NCI-H1694 treated with DMSO at 0.1 percent for 48 hours (cell line): Measurements from ENCODE around the gene MSH5.

Experiments used
- DNase-seq: peaks from one replicate; lab custom pipeline; 2025; lab: John Stamatoyannopoulos, UW

The MSH5 gene

DNA sequence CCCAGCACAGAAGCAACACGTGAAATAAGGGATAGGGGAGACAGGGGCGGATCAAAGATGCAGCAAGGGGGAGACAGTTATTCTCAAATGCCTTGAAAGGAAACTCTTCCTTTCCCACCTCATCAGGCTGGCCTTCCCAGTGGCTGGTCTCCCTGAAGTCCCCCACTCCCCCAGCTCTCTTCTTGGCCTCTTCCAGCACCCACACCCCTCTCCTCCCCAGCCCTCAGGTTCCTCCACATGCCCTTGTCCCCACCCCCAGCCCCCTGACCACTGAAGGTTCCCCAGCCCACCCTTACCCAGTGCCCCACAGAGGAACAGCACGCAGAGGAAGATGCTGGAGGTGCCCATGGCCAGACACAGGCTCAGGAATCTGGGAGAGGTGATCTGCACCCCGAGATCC, 26.3 kb upstream of the MSH5 start:
- DNase-seq, result no peak

DNA sequence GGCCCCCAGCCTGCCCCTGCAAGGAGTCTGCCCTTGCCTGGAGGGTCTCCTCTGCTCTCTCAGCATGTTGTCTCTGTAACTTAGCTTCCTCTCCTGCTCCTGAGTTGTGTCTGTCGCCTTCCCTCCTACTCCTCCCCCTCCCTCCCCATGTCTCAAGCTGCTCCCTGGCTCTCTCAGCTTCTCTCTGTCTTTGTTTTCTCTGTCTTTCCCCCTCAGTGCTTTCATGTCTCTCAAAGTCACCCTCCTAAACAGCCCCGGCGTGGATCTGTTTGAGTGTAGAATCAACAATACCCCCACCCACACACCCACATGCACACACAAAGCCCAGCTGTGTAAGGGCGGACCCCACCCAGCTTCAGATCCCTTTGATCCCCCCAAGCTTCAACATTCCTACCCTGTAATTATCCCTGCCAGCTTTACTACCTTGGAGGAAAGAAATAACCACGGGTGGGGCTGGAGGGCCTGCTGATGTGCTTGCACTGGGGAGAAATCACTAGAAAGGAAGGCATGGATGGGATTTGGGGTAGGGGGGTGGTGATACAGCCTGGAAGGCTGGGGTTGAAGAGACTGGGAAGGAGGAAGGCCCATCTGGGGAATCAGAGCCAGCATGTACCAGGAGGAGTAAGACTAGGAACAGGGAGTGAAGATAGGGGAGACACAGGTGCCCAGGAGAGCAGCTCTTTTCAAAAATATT, 25.7 kb upstream of the MSH5 start:
- no peak for DNase-seq

DNA sequence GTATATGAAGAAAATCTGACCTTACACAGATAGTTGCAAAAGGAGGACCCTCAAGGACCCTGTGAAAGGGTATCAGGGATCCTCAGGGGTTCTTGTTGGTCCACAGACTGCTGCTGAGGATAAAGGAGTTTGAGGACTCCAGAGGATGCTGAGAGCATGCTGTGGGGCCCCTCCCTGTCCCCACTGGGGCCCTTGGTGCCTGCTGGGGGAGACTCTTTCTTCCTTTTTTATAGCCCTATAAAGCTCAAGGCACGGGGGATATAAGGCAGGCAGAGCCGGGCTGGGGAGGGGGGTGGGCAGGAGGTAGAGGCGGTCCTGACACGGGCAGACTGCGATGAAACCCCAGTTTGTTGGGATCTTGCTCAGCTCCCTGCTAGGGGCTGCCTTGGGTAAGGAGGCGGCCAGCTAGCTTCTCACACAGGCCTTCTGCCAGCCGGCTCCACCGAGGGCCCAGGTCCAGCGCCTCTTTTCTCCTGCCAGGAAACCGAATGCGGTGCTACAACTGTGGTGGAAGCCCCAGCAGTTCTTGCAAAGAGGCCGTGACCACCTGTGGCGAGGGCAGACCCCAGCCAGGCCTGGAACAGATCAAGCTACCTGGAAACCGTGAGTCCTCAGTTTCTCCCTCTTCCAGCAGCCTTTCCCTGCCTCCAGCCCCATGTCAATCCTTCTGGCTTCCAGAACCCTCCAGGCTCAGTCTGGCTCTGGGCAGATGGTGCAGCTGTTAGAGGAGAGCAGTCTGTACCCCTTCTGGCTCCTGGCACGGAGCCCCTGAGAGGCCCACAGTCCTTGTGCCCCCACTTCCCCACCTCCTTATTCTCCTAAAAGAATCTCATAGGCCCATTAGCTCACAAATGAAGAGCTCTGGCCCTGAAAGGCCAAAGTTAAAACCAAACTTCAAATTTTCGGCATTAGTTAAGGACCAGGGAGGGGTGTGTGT, 24.5 kb upstream of the MSH5 start, which contains the start of gene LY6G6D:
TSS of gene LY6G6D (plus strand) at position 327 of the 937 bp plus-strand sequence. CDS start at position 335, 8 bp downstream.
- no peak for DNase-seq

DNA sequence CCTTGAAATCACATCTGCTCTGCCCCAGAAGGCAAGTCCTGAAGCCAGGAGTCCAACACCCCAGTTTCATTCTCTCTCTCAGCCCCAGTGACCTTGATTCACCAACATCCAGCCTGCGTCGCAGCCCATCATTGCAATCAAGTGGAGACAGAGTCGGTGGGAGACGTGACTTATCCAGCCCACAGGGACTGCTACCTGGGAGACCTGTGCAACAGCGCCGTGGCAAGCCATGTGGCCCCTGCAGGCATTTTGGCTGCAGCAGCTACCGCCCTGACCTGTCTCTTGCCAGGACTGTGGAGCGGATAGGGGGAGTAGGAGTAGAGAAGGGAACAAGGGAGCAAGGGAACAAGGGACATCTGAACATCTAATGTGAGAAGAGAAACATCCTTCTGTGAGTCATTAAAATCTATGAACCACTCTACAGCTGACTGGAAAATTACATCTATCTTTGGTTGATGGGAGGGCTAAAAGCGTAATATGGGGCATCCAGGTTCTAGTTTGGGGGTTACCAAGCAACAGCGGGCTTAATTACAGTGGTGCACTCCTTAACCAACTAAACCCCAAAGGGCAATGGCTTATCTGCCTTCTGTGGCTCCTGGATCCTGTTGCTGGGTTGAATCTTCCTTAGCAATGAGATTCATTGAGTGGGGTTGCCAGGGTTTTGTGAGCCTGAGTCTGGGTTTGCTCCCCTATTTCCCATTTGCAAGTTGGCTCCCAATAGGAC, 22.1 kb upstream of the MSH5 start:
- no peak for DNase-seq

DNA sequence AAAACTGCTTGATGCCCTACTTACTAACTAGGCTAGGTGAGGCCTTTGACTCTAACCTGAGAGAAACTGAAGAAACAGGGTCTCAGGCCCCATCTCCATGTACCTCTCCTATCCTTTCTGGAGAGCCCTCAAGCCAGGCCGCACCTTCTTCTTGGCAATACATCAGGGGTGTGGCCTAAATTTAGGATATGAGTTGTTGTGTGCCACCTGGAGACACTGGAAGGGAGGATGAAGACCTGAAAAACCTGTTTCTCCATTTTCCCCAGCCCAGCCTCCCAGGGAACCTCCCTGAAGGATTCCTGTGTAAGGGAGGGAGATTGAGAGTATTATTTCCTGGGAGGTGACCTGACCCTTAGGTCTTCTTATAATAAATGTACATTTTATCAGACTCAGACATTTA, 21.5 kb upstream of the MSH5 start:
- DNase-seq, result no peak

DNA sequence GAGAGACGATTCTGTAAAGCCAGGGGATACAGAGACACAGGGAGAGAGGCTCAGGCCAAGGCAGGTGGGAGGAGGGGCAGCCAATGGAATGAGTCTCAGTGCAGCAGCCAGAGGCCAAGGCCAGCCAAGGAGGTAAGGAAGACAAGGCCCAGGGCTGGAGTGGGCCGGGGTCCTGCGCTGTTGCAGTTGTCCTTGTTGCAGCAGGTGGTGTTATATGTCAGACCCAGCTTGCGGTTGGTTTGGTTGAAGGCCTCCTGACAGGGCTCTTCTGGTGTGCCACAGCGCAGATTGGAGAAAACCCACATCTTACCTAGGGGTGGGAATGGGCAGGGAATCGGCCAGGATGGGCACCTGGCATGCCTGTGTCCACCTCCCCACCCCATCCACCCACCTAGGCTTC, 20.8 kb upstream of the MSH5 start:
- no peak for DNase-seq

DNA sequence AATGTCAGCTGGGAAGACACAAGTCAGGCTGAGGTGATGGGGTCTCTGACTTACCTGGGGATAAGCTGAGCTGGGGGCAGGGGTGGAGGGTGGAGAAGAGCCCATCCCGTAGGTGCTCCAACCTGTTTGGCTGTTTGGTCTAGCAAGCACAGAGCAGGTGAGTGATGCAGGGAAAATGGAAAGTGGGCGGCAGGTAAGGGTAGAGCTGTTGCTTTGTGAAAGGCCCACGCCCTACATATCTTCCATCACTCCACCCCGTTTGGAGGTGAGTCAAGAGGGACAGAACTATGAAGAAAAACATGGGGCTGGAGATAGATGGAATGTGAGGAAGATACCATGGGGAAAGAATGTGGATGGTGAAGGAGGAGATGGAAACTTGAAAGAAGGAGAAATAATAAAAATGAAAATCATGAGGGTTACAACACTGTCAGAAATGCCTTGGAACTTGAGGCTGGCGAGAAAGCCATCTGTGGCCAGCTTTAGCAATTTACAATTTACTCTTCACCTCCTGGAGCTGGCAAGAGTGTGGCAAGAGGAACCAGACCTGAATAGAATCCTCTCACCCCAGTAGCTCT, 19.5 kb upstream of the MSH5 start:
- DNase-seq, result no peak

DNA sequence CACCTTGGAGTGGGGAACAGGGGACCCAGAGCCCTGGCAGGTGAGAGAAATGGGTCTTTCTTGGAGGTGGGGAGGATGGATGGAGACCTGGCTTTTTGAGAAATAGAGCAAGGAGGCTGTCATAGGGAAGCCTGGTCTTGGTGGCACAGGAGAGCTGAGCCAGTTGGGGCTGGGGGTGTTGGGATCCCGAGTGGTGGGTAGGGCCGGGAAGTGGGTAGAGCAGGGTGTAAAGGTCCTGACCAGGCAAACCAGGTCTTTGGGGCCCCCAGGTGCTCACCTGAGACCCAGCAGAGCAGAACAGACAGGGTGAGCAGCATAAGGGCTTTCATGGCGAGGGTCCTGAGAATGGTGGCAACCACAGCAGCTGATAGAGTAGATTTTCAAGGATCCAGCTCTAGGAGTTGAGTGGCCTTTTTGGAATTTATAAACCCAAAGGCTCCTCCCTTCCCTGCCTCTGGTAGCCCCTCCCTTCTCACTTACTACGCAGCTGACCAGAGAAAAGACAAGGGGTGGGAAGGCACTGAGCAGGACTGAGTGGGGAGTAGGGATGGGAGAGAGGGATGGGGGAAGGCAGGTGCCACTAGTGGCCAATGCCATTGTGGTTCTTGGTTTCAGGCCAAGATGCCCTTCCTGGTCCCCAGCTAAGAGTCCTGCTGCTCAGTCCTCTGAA, 18.3 kb upstream of the MSH5 start, which contains the start of gene LY6G6C:
TSS of gene LY6G6C (minus strand) at position 396 of the 670 bp plus-strand sequence. CDS start at position 329, 67 bp downstream.
- DNase-seq, result no peak

DNA sequence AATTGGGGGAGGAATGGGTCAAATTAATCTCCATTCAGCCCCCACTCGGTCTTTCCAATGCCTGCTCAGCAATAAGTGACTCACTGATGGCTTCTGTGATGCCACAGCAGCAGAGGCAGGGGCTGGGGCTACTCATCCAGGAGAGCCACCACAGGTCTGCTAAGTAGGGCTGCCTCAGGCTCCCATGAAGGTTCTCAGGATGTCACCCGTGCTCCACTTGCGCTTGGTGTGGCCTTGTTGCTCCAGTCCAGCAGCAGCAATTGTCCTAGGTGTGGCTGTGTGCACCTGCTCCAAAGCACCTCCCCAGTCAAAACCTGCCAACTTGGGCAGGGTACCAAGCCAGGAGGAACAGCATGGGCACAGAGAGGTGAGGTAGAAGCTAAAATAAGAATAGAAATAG, 17.6 kb upstream of the MSH5 start:
- no peak for DNase-seq

DNA sequence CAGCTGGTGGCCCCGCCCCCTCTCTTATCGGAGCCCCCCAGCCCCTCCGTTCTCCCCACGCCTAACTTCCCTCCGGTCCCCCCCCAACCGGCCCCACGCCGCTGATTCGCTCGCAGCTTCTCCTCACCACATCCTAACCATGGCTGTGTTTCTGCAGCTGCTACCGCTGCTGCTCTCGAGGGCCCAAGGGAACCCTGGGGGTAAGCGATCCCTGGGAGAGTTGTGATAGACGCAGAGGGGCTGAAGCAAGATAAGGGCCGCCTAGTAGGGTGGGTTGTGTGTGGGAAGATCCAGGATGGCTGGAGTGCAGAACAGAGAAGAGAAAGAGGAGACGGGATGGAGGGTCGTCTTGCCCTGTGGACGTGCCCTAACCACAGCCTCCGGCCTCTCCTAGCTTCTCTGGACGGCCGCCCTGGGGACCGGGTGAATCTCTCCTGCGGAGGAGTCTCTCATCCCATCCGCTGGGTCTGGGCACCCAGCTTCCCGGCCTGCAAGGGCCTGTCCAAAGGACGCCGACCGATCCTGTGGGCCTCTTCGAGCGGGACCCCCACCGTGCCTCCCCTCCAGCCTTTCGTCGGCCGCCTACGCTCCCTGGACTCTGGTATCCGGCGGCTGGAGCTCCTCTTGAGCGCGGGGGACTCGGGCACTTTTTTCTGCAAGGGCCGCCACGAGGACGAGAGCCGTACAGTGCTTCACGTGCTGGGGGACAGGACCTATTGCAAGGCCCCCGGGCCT, 16.4 kb upstream of the MSH5 start, which contains the start of gene MPIG6B:
TSS of gene MPIG6B (plus strand) at position 129 of the 735 bp plus-strand sequence. CDS start at position 140, 11 bp downstream.
- DNase-seq, result no peak

DNA sequence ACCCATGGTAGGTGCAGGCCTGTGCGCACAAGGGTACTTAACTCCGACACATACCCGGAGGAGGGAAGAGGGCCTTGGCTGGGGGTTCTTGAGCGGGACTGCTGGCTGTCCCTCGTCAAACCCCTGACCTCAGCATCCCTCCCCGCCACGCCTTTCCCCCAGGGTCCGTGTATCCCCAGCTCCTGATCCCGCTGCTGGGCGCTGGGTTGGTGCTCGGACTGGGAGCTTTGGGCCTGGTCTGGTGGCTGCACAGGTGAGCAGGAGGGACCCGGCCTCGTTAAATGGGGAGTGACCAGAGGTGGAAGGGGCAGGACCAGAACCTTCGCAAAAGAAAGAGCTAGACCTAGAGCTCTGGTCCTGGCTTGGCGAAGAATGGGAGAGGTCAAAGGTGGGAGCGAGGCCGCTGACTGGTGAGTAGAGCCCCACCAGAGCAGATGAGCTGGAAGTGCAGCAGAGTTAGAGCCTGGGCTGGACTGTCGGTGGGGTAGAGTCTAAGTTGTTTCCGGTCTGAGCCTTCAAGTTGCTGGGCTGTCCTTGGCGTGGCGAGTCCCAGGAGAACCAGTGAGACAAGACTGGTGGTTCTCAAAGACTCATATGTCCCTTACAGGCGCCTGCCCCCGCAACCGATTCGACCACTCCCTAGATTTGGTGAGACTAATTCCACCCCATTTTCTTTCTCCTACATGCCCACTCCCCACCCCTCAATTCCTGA, 15.7 kb upstream of the MSH5 start:
- no peak for DNase-seq

DNA sequence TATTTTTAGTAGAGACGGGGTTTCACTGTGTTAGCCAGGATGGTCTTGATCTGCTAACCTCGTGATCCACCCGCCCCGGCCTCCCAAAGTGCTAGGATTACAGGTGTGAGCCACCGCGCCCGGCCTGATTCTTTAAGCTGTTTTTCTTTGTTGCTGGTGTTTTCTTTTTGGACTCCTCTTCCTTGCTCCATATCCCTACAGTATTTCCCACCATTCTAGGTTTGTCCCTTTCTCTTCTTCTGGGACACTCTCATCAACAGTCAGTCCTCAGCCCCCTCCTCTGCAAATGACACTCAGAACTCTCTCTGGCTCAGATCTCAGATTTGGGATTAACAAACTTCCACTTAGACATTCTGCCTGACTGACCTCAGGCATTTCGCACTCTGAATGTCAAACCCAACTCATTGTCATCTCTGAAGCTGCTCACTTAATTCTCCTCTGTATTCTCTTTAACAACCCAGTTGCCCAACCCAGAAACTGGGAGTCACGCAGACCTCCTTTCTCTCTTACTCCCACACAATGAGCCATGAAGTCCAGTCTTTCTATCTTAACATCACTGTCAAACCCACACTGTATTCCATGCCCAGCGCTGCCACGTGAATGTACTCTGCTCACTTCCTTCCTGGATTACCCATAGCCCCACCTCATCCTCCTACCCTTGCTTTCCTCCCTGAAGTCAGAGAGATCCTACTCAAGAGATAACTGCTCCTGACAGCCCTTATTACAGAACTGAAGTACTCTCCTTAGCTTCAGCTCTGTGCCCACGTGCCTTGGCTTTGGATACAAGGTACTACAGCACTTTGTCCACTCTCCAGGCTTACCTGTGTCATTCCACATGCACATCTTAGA, 14.1 kb upstream of the MSH5 start:
- no peak for DNase-seq

DNA sequence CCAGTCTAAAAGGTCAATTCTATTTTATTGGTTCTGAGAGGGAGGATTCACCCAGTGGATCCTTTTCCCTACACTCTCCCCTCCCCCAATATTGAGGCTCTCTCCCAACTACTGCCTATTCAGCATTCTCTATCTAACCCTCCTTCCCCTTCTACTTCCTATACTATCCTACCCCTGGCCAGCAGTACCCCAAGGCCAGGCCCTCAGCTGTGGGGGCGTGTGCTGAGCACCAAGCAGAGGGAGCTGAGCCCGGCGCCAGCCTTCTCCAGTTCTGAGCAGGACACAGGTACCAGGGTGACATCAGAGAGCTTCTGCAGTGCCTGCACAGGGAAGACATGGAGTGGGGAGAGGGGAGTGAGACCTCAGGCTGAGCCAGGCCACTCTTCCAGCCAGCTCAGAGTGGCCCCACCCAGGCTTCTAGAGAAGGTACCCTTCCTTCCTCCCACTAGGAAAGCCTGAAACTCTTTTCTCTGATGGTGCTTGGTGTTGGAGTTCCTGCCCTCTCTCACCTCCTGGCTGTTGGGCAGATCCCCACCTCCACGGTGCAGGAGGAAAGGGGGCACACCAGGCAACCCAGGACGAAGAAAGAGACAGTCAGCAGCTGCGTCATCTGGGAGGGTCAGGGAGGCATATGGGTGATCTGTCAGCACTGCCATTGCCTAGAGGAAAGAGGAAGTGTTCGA, 12.6 kb upstream of the MSH5 start:
- no peak for DNase-seq

DNA sequence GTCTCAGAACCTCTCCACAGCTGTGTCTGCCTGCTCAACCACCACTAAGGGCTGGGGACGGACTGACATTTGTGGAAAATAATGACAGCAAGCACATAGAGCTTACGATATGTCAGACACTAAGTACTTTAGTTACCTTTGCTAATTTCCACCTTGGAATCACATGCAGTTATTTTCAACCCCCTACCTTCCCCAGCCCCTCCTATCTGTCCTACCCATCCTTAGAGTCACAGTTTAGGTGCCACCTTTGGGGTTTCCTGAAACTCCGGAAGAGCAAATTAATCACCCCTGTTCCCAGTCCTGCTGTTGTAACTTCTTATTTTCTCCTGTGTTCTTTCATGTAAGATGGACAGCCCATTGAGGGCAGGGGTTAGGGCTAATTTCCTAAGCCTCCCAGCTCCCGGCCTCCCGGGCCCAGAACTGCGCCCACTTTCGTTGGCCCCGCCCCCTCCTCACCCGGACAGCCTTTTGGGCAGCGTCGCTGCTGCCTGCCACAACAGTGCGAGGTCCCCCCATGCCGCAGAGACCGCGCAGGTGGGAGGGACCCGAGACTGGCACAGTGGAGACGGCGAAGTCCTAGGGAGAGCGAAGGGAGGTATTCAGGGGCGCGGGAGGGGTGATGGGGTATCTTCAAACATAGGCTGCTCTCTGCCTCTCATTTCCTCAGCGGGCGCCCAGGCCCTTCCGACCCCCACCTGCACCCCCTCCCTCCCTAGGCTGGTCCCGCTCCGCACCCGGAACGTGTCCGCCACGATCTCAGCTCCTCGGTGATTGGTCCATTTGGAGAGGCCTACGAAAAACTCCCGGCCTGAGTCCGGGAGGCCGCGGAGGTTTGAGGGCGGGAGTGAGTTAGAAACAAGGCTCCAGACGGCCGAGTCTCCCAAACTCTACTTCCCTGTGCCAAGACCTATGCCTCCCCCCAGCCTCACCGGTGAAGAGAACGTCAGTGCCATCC, 11.8 kb upstream of the MSH5 start:
- no peak for DNase-seq

DNA sequence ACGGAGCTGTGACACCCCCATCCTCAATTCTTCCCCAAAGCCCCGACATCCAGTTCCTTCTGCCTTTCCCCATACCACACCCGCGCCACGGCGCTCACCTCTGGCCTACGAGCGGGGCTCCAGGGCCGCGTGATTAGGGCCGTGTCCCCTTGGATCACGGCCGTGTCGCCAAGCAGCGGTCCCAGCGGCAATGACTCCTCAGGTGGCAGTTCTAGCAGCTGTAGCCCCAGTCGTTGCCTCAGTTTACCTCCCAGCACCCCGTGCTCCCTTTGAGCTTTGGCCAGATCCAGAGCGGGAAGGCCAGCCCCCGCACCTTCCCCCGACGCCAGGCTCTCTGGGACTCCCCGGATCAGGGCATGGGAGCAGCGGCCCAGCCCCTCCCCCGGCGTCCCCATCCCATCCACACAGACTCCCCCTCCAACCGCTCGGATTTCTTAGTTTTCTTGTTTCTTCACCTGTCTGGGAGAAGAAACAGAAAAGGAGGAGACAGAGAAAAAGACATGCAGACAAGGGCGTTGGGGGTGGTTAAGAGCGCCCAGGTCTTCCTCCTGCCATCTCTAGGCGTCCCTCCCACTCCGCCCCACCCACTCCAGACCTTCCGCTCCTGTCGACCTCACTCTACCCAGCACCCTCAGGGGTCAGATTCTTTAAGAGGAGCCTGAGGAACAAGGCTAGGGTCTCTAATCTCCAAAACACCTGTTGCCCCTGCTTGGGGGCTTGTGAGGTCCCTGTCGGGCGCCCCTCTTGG, 10.9 kb upstream of the MSH5 start, which contains the start of gene DDAH2:
TSS of gene DDAH2 (minus strand) at position 533 of the 748 bp plus-strand sequence. CDS start at position 395, 138 bp downstream.
- DNase-seq, result no peak

DNA sequence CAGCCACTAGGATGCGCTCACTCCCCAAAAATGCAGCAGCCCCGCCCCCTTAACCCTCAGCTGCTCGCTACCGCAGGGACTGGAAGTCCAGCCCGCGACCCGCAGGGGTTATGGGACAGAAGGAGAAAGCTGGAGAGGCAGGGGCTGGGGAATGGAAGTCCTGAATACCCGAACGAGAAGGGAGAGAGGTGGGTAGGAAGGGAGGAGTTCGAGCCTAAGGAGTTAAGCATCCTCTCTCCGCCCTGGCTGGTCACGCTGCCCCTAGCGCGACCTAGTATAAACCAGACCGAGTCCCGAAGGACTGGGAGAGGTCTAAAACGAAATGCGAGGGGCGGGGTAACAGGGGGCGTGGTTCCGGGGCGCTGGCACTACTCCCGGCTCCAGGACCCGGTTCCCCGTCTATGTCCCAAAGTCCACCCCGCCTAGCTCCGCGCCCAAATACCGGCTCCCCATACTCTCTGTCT, 10.3 kb upstream of the MSH5 start:
- peak; percentile 35 for DNase-seq
